Measurements from ENCODE around the gene NFYC.

The NFYC gene

DNA sequence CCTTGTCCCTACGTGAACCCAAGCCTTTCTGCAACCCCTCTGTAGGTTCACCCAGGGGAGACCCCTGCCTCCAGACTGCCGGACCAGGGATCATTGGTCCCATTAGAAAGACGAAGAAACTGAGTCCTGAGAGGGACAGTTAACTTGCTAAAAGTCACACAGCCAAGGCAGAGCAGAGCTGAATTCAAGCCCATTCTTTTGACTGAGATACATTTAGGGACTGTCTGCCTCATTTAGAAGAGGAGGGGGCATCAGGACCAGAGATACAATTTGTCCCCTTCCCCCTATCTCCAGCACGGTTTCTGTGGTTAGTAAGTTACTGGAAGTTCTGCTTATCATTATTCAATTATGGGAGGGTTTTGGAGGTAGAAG is 111.2 kb downstream of the NFYC start:
- peaks cover 6 to 44% (median 36%) of the 10 kb centered on the region in 5 donors for H3K4me1 ChIP-seq (ENCODE audit: control insufficient read depth in 5 of 5, insufficient read depth in 5 of 5, low read length in 5 of 5)
- no peaks in the 10 kb centered on the region for H3K9me3 ChIP-seq (ENCODE audit: control insufficient read depth in 5 of 5, low read length in 5 of 5)
- H3K27me3 ChIP-seq (ENCODE audit: control insufficient read depth in 5 of 5, insufficient read depth in 4 of 5, low read length in 5 of 5): no peaks in the 10 kb centered on the region
- peak overlapping the region in 3 of 5 donors; percentile 22 to 50 (median 38) for H3K4me3 ChIP-seq (ENCODE audit: low read depth in 1 of 5, low read length in 5 of 5)
- no peaks in the 10 kb centered on the region for H3K36me3 ChIP-seq (ENCODE audit: control insufficient read depth in 5 of 5, insufficient read depth in 5 of 5, low read length in 5 of 5)
- H3K9ac ChIP-seq (ENCODE audit: low read length in 5 of 5): peak overlapping the region in 2 of 5 donors; percentile 1 to 28
- peak overlapping the region; percentile 73 for H3K27ac ChIP-seq (ENCODE audit: low read depth, low read length)

DNA sequence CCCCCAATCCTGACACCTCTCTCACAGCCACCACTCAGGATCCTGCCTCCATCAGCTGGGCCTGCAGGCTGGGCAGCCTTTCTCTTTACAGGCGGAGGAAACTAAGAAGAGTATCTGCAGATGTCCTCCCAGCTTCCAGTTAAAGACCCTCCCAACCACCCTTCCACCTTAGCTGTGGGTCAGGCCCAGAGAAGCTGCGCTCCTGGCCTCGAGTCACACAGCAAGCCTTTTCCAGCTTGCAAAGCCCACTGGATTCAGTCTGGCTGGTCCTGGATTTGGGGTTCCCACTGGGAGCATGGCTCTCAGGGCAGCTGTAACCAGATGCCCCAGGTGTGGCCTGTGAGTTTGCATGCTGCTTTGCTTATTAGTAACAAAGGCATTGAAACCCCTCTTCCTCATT is 111.9 kb downstream of the NFYC start:
- Histone ChIP-seq H3K36me3 (ENCODE audit: control insufficient read depth in 5 of 5, insufficient read depth in 5 of 5, low read length in 5 of 5) (no peaks in the 10 kb centered on the region), H3K9ac (ENCODE audit: low read length in 5 of 5) (no peak overlapping the region), H3K4me3 (ENCODE audit: low read depth in 1 of 5, low read length in 5 of 5) (no peak overlapping the region), H3K27me3 (ENCODE audit: control insufficient read depth in 5 of 5, insufficient read depth in 4 of 5, low read length in 5 of 5) (no peaks in the 10 kb centered on the region), H3K9me3 (ENCODE audit: control insufficient read depth in 5 of 5, low read length in 5 of 5) (no peaks in the 10 kb centered on the region), H3K27ac (ENCODE audit: low read depth, low read length) (no peak overlapping the region), H3K4me1 (ENCODE audit: control insufficient read depth in 5 of 5, insufficient read depth in 5 of 5, low read length in 5 of 5) (peaks cover 6 to 50% (median 41%) of the 10 kb centered on the region in 5 donors)

DNA sequence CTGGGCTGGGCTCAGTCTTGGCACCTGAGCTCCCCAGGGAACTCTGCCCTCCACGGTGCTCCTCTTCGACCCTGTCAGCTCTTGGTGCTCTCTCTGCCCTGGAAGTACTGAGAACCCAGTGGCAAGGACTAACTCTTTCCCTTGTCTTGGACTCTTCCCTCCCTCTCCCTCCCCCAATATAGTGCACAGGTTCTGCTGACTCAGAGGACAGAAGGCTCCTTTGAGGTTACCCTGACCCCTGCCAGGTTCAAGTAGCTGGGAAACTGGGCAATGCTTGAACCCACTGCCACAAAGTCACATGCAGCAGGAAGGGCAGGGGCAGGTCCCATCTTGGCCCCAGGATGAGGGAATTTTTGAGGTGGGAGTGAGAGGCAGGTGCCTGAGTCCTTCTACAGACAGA is 112.4 kb downstream of the NFYC start:
- no peaks in the 10 kb centered on the region for H3K36me3 ChIP-seq (ENCODE audit: control insufficient read depth in 5 of 5, insufficient read depth in 5 of 5, low read length in 5 of 5)
- H3K4me1 ChIP-seq (ENCODE audit: control insufficient read depth in 5 of 5, insufficient read depth in 5 of 5, low read length in 5 of 5): peaks cover 6 to 53% (median 43%) of the 10 kb centered on the region in 5 donors
- H3K27me3 ChIP-seq (ENCODE audit: control insufficient read depth in 5 of 5, insufficient read depth in 4 of 5, low read length in 5 of 5): no peaks in the 10 kb centered on the region
- H3K9ac ChIP-seq (ENCODE audit: low read length in 5 of 5): no peak overlapping the region
- H3K4me3 ChIP-seq (ENCODE audit: low read depth in 1 of 5, low read length in 5 of 5): no peak overlapping the region
- no peaks in the 10 kb centered on the region for H3K9me3 ChIP-seq (ENCODE audit: control insufficient read depth in 5 of 5, low read length in 5 of 5)
- no peak overlapping the region for H3K27ac ChIP-seq (ENCODE audit: low read depth, low read length)

DNA sequence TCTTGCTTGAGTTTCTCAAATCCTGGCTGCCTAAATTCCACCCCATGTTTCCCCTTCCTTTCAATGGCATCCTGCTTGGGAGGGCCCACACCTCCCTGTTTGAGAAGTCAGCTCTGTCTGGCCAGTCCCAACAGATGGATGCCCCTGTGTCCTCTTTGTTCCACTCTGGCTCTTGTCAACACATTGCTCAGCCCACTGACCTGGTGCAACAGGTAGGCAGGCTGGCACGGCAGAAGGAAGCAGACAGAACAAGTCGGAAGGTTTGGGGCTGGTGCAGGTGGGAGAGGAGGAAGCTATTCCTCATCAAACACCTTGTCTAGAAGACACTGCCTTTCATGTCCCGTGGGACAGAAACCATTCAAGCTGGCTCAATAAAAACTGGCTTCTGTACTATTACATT is 114.7 kb downstream of the NFYC start:
- H3K27ac ChIP-seq (ENCODE audit: low read depth, low read length): no peak overlapping the region

DNA sequence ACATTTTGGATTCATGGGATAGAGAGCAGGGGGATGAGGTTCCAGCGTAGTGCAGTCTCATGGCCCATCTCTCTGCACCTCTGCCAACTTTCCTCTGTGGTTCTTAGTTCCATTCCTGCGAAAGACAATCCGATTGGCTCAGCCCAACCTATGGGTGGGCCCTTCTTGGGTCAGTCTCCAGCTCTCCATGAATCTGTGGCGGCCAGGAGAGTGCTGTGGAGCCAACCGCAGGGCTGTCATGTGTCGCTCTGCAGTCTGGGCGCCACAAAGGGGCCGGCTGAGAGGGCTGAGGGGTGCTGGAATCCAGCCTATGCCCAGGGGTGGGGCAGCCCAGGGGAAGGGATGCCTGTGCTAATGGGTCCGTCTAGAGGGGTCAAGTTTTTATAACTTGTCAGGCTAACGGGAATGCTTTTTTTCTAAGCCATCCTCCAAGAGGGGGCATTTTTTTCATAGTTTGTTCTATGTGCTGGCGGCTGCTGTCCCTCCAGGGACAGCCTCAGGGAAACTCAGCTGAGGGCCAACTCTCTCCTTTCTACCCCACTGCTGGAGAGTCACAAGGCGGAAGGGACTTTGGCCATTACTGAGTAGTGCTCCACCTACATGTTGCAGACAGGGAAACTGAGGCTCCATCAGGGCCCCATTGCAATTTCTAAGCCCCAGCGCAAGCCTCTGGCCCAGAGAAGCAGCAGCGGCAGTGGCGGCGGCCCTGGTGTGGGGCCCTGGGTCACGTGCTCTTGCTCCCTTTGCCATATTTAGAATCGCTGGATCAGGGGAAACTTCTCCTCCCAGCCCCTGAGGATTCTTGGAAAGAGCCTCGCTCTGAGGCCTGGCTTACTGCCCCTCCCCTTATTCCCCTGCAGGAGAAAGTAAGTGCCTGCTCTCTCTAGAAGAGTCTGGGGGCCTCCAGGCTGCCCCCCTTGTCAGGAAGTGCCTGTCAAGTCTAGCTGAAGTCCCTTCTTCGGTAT is 115.5 kb downstream of the NFYC start:
- Histone ChIP-seq H3K4me3 (ENCODE audit: low read depth in 1 of 5, low read length in 5 of 5) (peak overlapping the region in 4 of 5 donors; percentile 42 to 49 (median 44)), H3K9ac (ENCODE audit: low read length in 5 of 5) (peak overlapping the region in 1 of 5 donors; percentile 26), H3K36me3 (ENCODE audit: control insufficient read depth in 5 of 5, insufficient read depth in 5 of 5, low read length in 5 of 5) (no peaks in the 10 kb centered on the region), H3K27ac (ENCODE audit: low read depth, low read length) (no peak overlapping the region), H3K27me3 (ENCODE audit: control insufficient read depth in 5 of 5, insufficient read depth in 4 of 5, low read length in 5 of 5) (no peaks in the 10 kb centered on the region), H3K9me3 (ENCODE audit: control insufficient read depth in 5 of 5, low read length in 5 of 5) (no peaks in the 10 kb centered on the region), H3K4me1 (ENCODE audit: control insufficient read depth in 5 of 5, insufficient read depth in 5 of 5, low read length in 5 of 5) (peaks cover 3 to 41% (median 29%) of the 10 kb centered on the region in 5 donors)

More for the DNA sequence above, 114.7 kb downstream of the NFYC start:
- no peak overlapping the region for H3K9ac ChIP-seq (ENCODE audit: low read length in 5 of 5)
- H3K4me1 ChIP-seq (ENCODE audit: control insufficient read depth in 5 of 5, insufficient read depth in 5 of 5, low read length in 5 of 5): peaks cover 3 to 48% (median 35%) of the 10 kb centered on the region in 5 donors
- H3K27me3 ChIP-seq (ENCODE audit: control insufficient read depth in 5 of 5, insufficient read depth in 4 of 5, low read length in 5 of 5): no peaks in the 10 kb centered on the region
- H3K4me3 ChIP-seq (ENCODE audit: low read depth in 1 of 5, low read length in 5 of 5): no peak overlapping the region
- H3K36me3 ChIP-seq (ENCODE audit: control insufficient read depth in 5 of 5, insufficient read depth in 5 of 5, low read length in 5 of 5): no peaks in the 10 kb centered on the region
- H3K9me3 ChIP-seq (ENCODE audit: control insufficient read depth in 5 of 5, low read length in 5 of 5): no peaks in the 10 kb centered on the region

DNA sequence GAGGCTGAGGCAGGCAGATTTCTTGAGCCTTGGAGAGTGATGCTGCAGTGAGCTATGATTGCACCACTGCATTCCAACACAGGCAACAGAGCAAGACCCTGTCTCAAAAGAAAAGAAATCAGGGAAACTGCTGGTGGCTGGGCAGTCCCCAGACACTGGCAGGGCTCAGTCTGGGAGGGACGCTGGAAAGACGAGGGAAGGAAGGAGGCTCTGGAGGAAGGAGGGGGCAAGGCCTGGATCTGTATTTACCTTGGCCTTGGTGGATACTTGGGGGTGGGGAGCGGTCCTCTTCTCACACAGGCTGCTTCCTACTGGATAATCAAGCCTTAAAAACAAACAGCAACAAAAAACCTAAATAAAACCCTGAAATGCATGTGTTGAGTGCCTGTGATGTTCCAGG is 116.5 kb downstream of the NFYC start:
- no peak overlapping the region for H3K9ac ChIP-seq (ENCODE audit: low read length in 5 of 5)
- H3K9me3 ChIP-seq (ENCODE audit: control insufficient read depth in 5 of 5, low read length in 5 of 5): no peaks in the 10 kb centered on the region
- no peak overlapping the region for H3K27ac ChIP-seq (ENCODE audit: low read depth, low read length)
- no peak overlapping the region for H3K4me3 ChIP-seq (ENCODE audit: low read depth in 1 of 5, low read length in 5 of 5)
- no peaks in the 10 kb centered on the region for H3K27me3 ChIP-seq (ENCODE audit: control insufficient read depth in 5 of 5, insufficient read depth in 4 of 5, low read length in 5 of 5)
- H3K36me3 ChIP-seq (ENCODE audit: control insufficient read depth in 5 of 5, insufficient read depth in 5 of 5, low read length in 5 of 5): no peaks in the 10 kb centered on the region
- peaks cover 3 to 39% (median 28%) of the 10 kb centered on the region in 5 donors for H3K4me1 ChIP-seq (ENCODE audit: control insufficient read depth in 5 of 5, insufficient read depth in 5 of 5, low read length in 5 of 5)

DNA sequence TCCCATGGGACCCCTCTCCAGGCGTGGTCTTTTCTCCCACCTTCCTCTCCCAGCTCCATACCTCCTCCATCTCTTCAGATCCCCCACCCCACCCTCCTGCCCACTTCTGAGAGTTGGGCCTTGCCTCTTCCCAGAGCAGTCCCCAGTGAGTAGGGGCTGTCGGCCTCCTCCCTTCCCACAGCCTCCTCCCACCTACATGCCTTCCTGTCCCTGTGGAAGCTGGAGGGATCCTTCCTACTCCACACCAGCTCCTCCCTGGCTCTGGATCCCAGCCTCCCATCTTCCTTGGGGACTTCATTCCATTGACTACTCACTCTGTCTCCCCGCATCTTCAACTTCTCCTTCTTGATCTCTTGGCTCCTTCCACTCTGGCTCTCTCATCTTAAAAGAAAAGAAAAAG is 116.9 kb downstream of the NFYC start:
- H3K4me1 ChIP-seq (ENCODE audit: control insufficient read depth in 5 of 5, insufficient read depth in 5 of 5, low read length in 5 of 5): peaks cover 3 to 39% (median 28%) of the 10 kb centered on the region in 5 donors
- H3K27me3 ChIP-seq (ENCODE audit: control insufficient read depth in 5 of 5, insufficient read depth in 4 of 5, low read length in 5 of 5): no peaks in the 10 kb centered on the region
- no peaks in the 10 kb centered on the region for H3K36me3 ChIP-seq (ENCODE audit: control insufficient read depth in 5 of 5, insufficient read depth in 5 of 5, low read length in 5 of 5)
- no peak overlapping the region for H3K27ac ChIP-seq (ENCODE audit: low read depth, low read length)
- no peak overlapping the region for H3K9ac ChIP-seq (ENCODE audit: low read length in 5 of 5)
- no peaks in the 10 kb centered on the region for H3K9me3 ChIP-seq (ENCODE audit: control insufficient read depth in 5 of 5, low read length in 5 of 5)
- H3K4me3 ChIP-seq (ENCODE audit: low read depth in 1 of 5, low read length in 5 of 5): no peak overlapping the region

DNA sequence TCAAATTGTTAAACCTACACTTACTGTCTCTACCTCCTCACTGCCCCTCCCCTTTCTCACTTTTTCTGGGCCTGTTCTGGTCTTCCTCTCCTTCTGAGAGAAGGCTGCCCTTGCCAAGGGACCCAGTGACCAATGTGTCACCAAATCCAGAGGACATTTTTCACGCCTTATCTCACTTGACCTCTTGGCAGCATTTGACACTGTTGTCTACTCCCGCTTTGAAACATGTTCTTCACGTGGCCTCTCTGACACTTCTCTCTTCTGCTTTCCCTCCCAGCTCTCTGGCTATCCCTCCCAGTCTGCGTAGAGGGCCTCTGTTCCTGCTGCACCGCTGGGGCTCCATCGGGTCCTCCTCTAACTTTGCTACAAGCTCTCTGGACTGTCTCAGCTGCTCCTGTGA is 117.4 kb downstream of the NFYC start:
- H3K9me3 ChIP-seq (ENCODE audit: control insufficient read depth in 5 of 5, low read length in 5 of 5): no peaks in the 10 kb centered on the region
- no peaks in the 10 kb centered on the region for H3K27me3 ChIP-seq (ENCODE audit: control insufficient read depth in 5 of 5, insufficient read depth in 4 of 5, low read length in 5 of 5)
- no peak overlapping the region for H3K27ac ChIP-seq (ENCODE audit: low read depth, low read length)
- H3K36me3 ChIP-seq (ENCODE audit: control insufficient read depth in 5 of 5, insufficient read depth in 5 of 5, low read length in 5 of 5): no peaks in the 10 kb centered on the region
- no peak overlapping the region for H3K4me3 ChIP-seq (ENCODE audit: low read depth in 1 of 5, low read length in 5 of 5)
- H3K4me1 ChIP-seq (ENCODE audit: control insufficient read depth in 5 of 5, insufficient read depth in 5 of 5, low read length in 5 of 5): peaks cover 3 to 39% (median 28%) of the 10 kb centered on the region in 5 donors
- no peak overlapping the region for H3K9ac ChIP-seq (ENCODE audit: low read length in 5 of 5)

DNA sequence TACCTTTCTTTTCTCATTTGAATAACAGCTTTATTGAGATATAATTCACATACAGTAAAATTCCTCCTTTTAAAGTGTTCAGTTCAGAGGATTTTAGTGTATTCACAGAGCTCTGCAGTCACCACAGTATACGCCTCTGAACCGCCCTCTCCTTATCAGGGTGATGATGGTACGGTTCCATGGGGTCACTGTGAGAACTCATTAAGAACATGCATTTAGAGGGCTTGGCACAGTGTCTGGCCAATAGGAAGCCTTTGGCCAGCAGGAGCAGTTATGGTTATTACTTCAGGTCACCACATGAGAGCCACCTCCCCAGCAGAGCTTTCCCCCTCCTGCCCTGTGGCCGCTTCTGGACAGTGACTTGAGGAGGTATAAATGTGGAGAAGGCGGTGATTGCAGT is 119.4 kb downstream of the NFYC start:
- Histone ChIP-seq H3K9ac (ENCODE audit: low read length in 5 of 5) (no peak overlapping the region), H3K4me1 (ENCODE audit: control insufficient read depth in 5 of 5, insufficient read depth in 5 of 5, low read length in 5 of 5) (peaks cover 1 to 34% (median 28%) of the 10 kb centered on the region in 5 donors), H3K36me3 (ENCODE audit: control insufficient read depth in 5 of 5, insufficient read depth in 5 of 5, low read length in 5 of 5) (no peaks in the 10 kb centered on the region), H3K27ac (ENCODE audit: low read depth, low read length) (no peak overlapping the region), H3K9me3 (ENCODE audit: control insufficient read depth in 5 of 5, low read length in 5 of 5) (no peaks in the 10 kb centered on the region), H3K27me3 (ENCODE audit: control insufficient read depth in 5 of 5, insufficient read depth in 4 of 5, low read length in 5 of 5) (peaks cover 0 to 3% (median 0%) of the 10 kb centered on the region in 5 donors), H3K4me3 (ENCODE audit: low read depth in 1 of 5, low read length in 5 of 5) (no peak overlapping the region)

DNA sequence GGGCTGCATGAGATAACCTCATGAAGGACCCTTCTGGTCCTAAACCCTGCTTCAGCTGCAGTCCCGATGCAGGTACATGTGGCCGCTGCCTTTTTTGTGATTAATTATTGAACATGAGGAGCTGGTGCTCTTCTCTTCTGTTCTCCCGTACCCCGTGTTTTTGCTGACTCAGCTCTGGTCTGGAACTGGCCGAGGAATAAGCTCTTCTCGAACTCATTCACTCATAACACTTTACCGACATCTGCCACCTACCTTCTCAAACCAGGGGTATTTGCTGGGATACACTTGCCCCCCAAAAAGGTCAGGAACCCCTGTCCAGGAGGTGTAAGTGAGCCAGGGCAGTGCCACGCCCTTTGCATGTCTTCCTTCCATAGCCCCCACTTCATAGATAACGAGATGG is 123.9 kb downstream of the NFYC start:
- Histone ChIP-seq H3K4me1 (ENCODE audit: control insufficient read depth in 5 of 5, insufficient read depth in 5 of 5, low read length in 5 of 5) (peaks cover 0 to 11% (median 9%) of the 10 kb centered on the region in 5 donors), H3K27me3 (ENCODE audit: control insufficient read depth in 5 of 5, insufficient read depth in 4 of 5, low read length in 5 of 5) (peaks cover 0 to 17% (median 11%) of the 10 kb centered on the region in 5 donors), H3K9me3 (ENCODE audit: control insufficient read depth in 5 of 5, low read length in 5 of 5) (no peaks in the 10 kb centered on the region), H3K9ac (ENCODE audit: low read length in 5 of 5) (no peak overlapping the region), H3K27ac (ENCODE audit: low read depth, low read length) (no peak overlapping the region), H3K36me3 (ENCODE audit: control insufficient read depth in 5 of 5, insufficient read depth in 5 of 5, low read length in 5 of 5) (no peaks in the 10 kb centered on the region), H3K4me3 (ENCODE audit: low read depth in 1 of 5, low read length in 5 of 5) (no peak overlapping the region)

Measured in subcutaneous abdominal adipose tissue (tissue), 5 donors.